ENCODE results near the gene PNO1. TPM values are rescaled to one million over a fixed set of nuclear protein-coding genes. Genes with fewer than 3 reads are reported as not detected.

PNO1 gene
- total and polyA plus RNA-seq, 9 of the 15 experiments (the other 6 are each of a cell fraction or from before 2014, with no cell fraction given): 11.8 to 81.7 (median 41.1) TPM

- TF ChIP-seq ZSCAN29 (IDR thresholded peaks at IDR 0.05) (0 out of 2 replicates have a peak, but pooled peaks have one; percentile 39), RBFOX2 (IDR thresholded peaks at IDR 0.05; ENCODE audit: low read depth, low read length) (peak; percentile 22; the same call in 1 of the 2 replicates)
Measured at GRCh38 chr2:68158134-68158447, 403 bp downstream of the PNO1 start (continued).

GRCh38 chr2:68163641-68164040 lies 6.0 kb downstream of the PNO1 start:
- Histone ChIP-seq H3K4me1 (replicated peaks in 1 of 2; ENCODE audit: control insufficient read depth in 2 of 2, insufficient read depth in 2 of 2, low read length in 2 of 2) (no peaks in the 10 kb centered on the region), H3K9me3 (replicated peaks; ENCODE audit: control insufficient read depth, insufficient read depth, low read depth, low read length) (no peaks in the 10 kb centered on the region), H3K9ac (ENCODE audit: insufficient read depth in 1 of 2, low read depth in 2 of 2, low read length in 2 of 2) (no peak overlapping the region), H3K27ac (ENCODE audit: extremely low read depth, low read depth, low read length) (no peak overlapping the region), H4K20me1 (replicated peaks; ENCODE audit: control insufficient read depth, insufficient read depth, low read length) (no peaks in the 10 kb centered on the region), H3K79me2 (ENCODE audit: control insufficient read depth, insufficient read depth, low read length) (peaks cover 31% of the 10 kb centered on the region), H2AFZ (ENCODE audit: low read depth, low read length) (no peak overlapping the region), H3K27me3 (ENCODE audit: control insufficient read depth in 2 of 2, insufficient read depth in 2 of 2, low read length in 2 of 2) (no peaks in the 10 kb centered on the region), H3K4me3 (no peak overlapping the region), H3K36me3 (ENCODE audit: control insufficient read depth, insufficient read depth, low read length) (peaks cover 86% of the 10 kb centered on the region), H3K9me1 (ENCODE audit: control insufficient read depth, insufficient read depth, low read length) (no peaks in the 10 kb centered on the region), H3K4me2 (ENCODE audit: insufficient read depth, low read length) (no peak overlapping the region)
- ChIA-PET CTCF (ENCODE audit: low intra/inter-chr PET ratio) (no interaction called here), POLR2A (no interaction called here)
- WGBS (ENCODE audit: insufficient coverage, low coverage, missing lambda C conversion rate): 100% methylated on average over 1 of the region's 1 CpG
- intact Hi-C loops (cut with micrococcal nuclease) (no loop called here), in situ Hi-C loops (cut with MboI) (no loop called here)
- no peak for DNase-seq (ENCODE audit: extremely low read depth in 1 of 4, low spot score in 3 of 4)
- TF ChIP-seq CEBPZ (IDR thresholded peaks at IDR 0.05; ENCODE audit: borderline replicate concordance, low read depth, low read length) (no peak), NONO (IDR thresholded peaks at IDR 0.05; ENCODE audit: low read depth in 2 of 2, low read length in 1 of 2) (no peak), FOXJ2 (tag; IDR thresholded peaks at IDR 0.05) (no peak), ZNF561 (CRISPR knock-in tag; conservative IDR thresholded peaks at IDR 0.05) (no peak), HEY1 (CRISPR knock-in tag; IDR thresholded peaks at IDR 0.05; ENCODE audit: borderline replicate concordance) (no peak), GTF2A2 (tag; IDR thresholded peaks at IDR 0.05) (no peak), AFF1 (IDR thresholded peaks at IDR 0.05; ENCODE audit: low read depth in 1 of 2, partially characterized antibody in 2 of 2) (no peak), CREBBP (IDR thresholded peaks at IDR 0.05; ENCODE audit: low read depth, low read length) (no peak), MCM3 (IDR thresholded peaks at IDR 0.05) (no peak)
- no peak for ATAC-seq
- BruUV-seq (replicated peaks): no TSS peak
- no peak for FAIRE-seq
